Endothelial cell of umbilical vein (primary cell): ENCODE measurements around the gene ADARB1.

Experiments used
- EZH2 ChIP-seq: IDR thresholded peaks from 2 replicates; pipeline ENCODE4 v1.6.1; 2012; ENCODE audit warnings: borderline replicate concordance, low read depth, mild to moderate bottlenecking, moderate library complexity, low read length, inconsistent platforms; ENCODE audit not compliant: severe bottlenecking
- POLR2AphosphoS5 ChIP-seq: IDR thresholded peaks from 2 replicates; pipeline ENCODE4 v1.6.1; 2012; ENCODE audit warnings: low read depth, mild to moderate bottlenecking, control low read depth, low read length, moderate library complexity; ENCODE audit not compliant: insufficient read depth
- TF ChIP-seq, protein P1 (sequence below), 2 donors: IDR thresholded peaks; 1 replicate in 1 of 2; 2 replicates in 1 of 2; pipeline ENCODE4 v1.5.1; 2011; ENCODE audit warnings: low read length in 2 of 2, mild to moderate bottlenecking in 2 of 2, moderate library complexity in 2 of 2, control low read depth in 1 of 2, inconsistent platforms in 1 of 2, low read depth in 1 of 2; ENCODE audit not compliant: insufficient read depth in 1 of 2; ENCODE audit errors: extremely low read depth in 1 of 2
- TF ChIP-seq, protein P2 (sequence below): IDR thresholded peaks from 2 replicates; pipeline ENCODE4 v1.6.1; 2011; ENCODE audit not compliant: insufficient read depth, insufficient read length

DNA sequence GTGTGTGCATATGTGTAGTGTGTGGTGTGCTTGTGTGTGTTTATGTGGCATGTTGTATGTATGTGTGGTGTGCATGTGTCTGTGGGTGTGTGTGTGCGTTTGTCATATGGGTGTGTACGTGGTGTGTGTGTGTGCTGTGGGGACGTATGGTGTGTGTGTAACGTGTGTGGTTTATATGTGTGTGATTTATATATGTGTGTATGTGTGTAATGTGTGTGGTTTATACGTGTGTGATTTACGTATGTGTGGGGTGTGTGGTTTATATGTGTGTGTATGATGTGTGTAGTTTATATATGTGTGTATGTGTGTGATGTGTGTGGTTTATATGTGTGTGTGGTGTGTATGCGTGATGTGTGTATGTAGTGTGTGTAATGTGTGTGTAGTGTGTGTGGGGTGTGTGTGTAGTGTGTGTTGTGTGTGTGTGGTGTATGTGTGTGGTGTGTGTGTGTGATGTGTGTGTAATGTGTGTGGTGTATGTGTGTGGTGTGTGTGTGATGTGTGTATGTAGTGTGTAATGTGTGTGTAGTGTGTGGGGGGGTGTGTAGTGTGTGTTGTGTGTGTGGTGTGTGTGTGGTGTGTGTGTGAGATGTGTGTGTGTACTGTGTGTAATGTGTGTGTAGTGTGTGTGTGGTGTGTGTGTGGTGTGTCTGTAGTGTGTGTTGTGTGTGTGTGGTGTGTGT lies 32.3 kb upstream of the ADARB1 start:
- TF ChIP-seq EZH2, result no peak
- TF ChIP-seq, protein P1, sequence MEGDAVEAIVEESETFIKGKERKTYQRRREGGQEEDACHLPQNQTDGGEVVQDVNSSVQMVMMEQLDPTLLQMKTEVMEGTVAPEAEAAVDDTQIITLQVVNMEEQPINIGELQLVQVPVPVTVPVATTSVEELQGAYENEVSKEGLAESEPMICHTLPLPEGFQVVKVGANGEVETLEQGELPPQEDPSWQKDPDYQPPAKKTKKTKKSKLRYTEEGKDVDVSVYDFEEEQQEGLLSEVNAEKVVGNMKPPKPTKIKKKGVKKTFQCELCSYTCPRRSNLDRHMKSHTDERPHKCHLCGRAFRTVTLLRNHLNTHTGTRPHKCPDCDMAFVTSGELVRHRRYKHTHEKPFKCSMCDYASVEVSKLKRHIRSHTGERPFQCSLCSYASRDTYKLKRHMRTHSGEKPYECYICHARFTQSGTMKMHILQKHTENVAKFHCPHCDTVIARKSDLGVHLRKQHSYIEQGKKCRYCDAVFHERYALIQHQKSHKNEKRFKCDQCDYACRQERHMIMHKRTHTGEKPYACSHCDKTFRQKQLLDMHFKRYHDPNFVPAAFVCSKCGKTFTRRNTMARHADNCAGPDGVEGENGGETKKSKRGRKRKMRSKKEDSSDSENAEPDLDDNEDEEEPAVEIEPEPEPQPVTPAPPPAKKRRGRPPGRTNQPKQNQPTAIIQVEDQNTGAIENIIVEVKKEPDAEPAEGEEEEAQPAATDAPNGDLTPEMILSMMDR (IDR thresholded peaks at IDR 0.05; ENCODE audit: extremely low read depth in 1 of 2, insufficient read depth in 1 of 2, low read depth in 1 of 2, low read length in 2 of 2), result no peak
- TF ChIP-seq POLR2AphosphoS5, result no peak
- TF ChIP-seq, protein P2, sequence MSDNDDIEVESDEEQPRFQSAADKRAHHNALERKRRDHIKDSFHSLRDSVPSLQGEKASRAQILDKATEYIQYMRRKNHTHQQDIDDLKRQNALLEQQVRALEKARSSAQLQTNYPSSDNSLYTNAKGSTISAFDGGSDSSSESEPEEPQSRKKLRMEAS, result no peak
